Neuronal stem cell (in vitro differentiated cells): ENCODE results near the gene INTS3. TPM values are rescaled to one million over a fixed set of nuclear protein-coding genes. Genes with fewer than 3 reads are reported as not detected.

Experiments
- DNase-seq: peaks from one replicate; pipeline ENCODE4 v3.0.0-alpha.2; 2013; ENCODE audit warnings: low spot score
- H2AFZ ChIP-seq: one replicate; pipeline ENCODE4 v1.6.1; 2013; ENCODE audit warnings: mild to moderate bottlenecking, low read length, inconsistent platforms
- H2AK5ac ChIP-seq: 2 replicates; pipeline ENCODE4 v1.6.1; 2013; ENCODE audit warnings: low read depth, mild to moderate bottlenecking, inconsistent platforms, low read length, moderate library complexity, mixed read lengths
- H2BK120ac ChIP-seq: 2 replicates; pipeline ENCODE4 v1.6.1; 2013; ENCODE audit warnings: low read depth, mild to moderate bottlenecking, inconsistent platforms, low read length, moderate library complexity, mixed read lengths
- H2BK12ac ChIP-seq: one replicate; pipeline ENCODE4 v1.6.1; 2013; ENCODE audit warnings: low read length, inconsistent platforms
- H2BK15ac ChIP-seq: 2 replicates; pipeline ENCODE4 v1.6.1; 2013; ENCODE audit warnings: mild to moderate bottlenecking, low read length, inconsistent platforms, mixed read lengths
- H2BK5ac ChIP-seq: one replicate; pipeline ENCODE4 v1.6.1; 2013; ENCODE audit warnings: inconsistent platforms, mild to moderate bottlenecking, low read length, moderate library complexity
- H3K14ac ChIP-seq: one replicate; pipeline ENCODE4 v1.6.1; 2013; ENCODE audit warnings: low read length, inconsistent platforms
- H3K18ac ChIP-seq: 2 replicates; pipeline ENCODE4 v1.6.1; 2013; ENCODE audit warnings: low read length, inconsistent platforms
- H3K23ac ChIP-seq: 2 replicates; pipeline ENCODE4 v1.6.1; 2013; ENCODE audit warnings: low read depth, mild to moderate bottlenecking, mixed read lengths, low read length, inconsistent platforms; ENCODE audit not compliant: poor library complexity
- H3K27ac ChIP-seq: replicated peaks from 3 replicates; pipeline ENCODE4 v1.5.1; 2013; ENCODE audit warnings: low read length, inconsistent platforms
- H3K27me3 ChIP-seq, 3 experiments: 2 replicates each; pipeline ENCODE4 v1.6.1; 2013; ENCODE audit warnings: low read length in 3 of 3, mild to moderate bottlenecking in 2 of 3, inconsistent platforms in 1 of 3, low read depth in 1 of 3, mixed read lengths in 1 of 3, moderate library complexity in 1 of 3; ENCODE audit not compliant: control insufficient read depth in 3 of 3, insufficient read depth in 3 of 3
- H3K36me3 ChIP-seq, 2 donors: replicated peaks in 1 of 2; 2 replicates each; pipeline ENCODE4 v1.6.1; 2013; ENCODE audit warnings: low read length in 2 of 2; ENCODE audit not compliant: control insufficient read depth in 2 of 2, insufficient read depth in 2 of 2
- H3K4ac ChIP-seq: 2 replicates; pipeline ENCODE4 v1.6.1; 2013; ENCODE audit warnings: inconsistent platforms, mild to moderate bottlenecking, low read length, moderate library complexity
- H3K4me1 ChIP-seq, 2 donors: 1 replicate in 1 of 2; 2 replicates in 1 of 2; pipeline ENCODE4 v1.6.1; 2013; ENCODE audit warnings: low read length in 2 of 2, low read depth in 1 of 2; ENCODE audit not compliant: control insufficient read depth in 2 of 2, insufficient read depth in 1 of 2
- H3K4me2 ChIP-seq: one replicate; pipeline ENCODE4 v1.6.1; 2013; ENCODE audit warnings: mild to moderate bottlenecking, low read length, inconsistent platforms; ENCODE audit not compliant: insufficient read depth, poor library complexity, severe bottlenecking
- H3K4me3 ChIP-seq, 2 donors: 2 replicates each; pipeline ENCODE4 v1.5.1; 2013; ENCODE audit warnings: low read length in 2 of 2, mild to moderate bottlenecking in 2 of 2, inconsistent platforms in 1 of 2, moderate library complexity in 1 of 2
- H3K79me1 ChIP-seq: one replicate; pipeline ENCODE4 v1.6.1; 2013; ENCODE audit warnings: low read depth, mild to moderate bottlenecking, inconsistent platforms, low read length, moderate library complexity
- H3K9ac ChIP-seq: one replicate; pipeline ENCODE4 v1.6.1; 2013; ENCODE audit warnings: mild to moderate bottlenecking, low read depth, low read length, inconsistent platforms; ENCODE audit not compliant: poor library complexity
- H3K9me3 ChIP-seq, 2 donors: replicated peaks in 1 of 2; 2 replicates each; pipeline versions ENCODE3 to v1.6.1; 2013; ENCODE audit warnings: low read length in 2 of 2, mild to moderate bottlenecking in 2 of 2, inconsistent platforms in 1 of 2, low read depth in 1 of 2, mixed read lengths in 1 of 2, moderate library complexity in 1 of 2; ENCODE audit not compliant: control insufficient read depth in 2 of 2, insufficient read depth in 1 of 2
- H4K8ac ChIP-seq: one replicate; pipeline ENCODE4 v1.6.1; 2013; ENCODE audit warnings: low read depth, mild to moderate bottlenecking, inconsistent platforms, low read length, moderate library complexity
- H4K91ac ChIP-seq: one replicate; pipeline ENCODE4 v1.6.1; 2013; ENCODE audit warnings: low read length, low read depth, mild to moderate bottlenecking, inconsistent platforms; ENCODE audit not compliant: poor library complexity
- WGBS, 2 donors: extraction: QIAGEN DNeasy Blood & Tissue Kit; methylation state at CpG; one replicate each; pipeline ENCODE4 v1.1.7; 2013; ENCODE audit warnings: missing lambda C conversion rate in 2 of 2, mixed read lengths in 1 of 2; ENCODE audit not compliant: insufficient read length in 2 of 2, insufficient replicate concordance in 1 of 2; ENCODE audit errors: extremely low coverage in 2 of 2; 5-methylcytosine and 5-hydroxymethylcytosine counted together
- small RNA-seq: library from polyadenylated mRNA; stranded (forward); fragments of <200 nt; extraction: miRNeasy Mini kit (QIAGEN cat#:217004); gene quantifications from one replicate; pipeline ENCODE3, GENCODE V24; 2013; ENCODE audit not compliant: insufficient read depth

Gene INTS3

DNA sequence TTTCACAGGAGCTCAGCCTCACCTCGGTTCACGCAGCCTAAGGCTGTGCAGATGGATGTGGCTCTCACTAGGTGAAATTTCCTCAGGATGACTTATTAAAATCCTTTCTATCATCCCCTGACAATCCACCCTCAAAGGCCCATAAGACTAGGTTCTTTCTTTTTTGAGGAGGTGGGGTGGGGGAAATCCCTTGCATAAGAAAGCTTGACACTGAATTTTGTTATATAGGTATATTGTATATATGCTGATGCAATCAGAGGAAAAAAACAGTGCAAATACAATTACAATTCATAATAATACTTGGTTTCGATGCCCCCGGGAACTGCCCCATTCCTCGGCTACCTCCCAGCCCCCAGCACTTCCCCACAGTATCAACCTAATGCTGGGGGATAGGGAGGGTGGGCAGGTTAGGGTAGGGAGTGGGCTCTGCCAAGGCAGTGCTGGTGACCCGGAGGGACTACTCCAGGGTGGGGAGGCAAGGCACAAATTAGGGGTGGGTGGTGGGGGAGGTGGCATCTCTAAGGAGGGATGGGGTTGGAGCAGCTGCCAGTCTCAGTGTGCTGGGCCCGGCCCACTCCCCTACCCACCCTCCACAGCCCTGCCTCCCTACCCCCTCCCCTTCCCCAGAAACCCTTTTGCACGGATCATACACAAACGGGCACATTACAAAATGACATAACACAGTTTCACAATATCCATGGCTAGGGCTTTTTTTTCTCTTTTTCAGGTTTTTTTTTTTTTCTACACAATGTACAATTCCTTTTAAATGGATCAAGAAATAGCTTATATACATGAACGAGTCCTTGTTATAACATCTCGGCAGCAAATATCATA lies 78.3 kb downstream of the INTS3 start:
- H4K8ac ChIP-seq = no peak overlapping the region
- no peak for DNase-seq
- H3K4me2 ChIP-seq = no peak overlapping the region
- no peak overlapping the region for H2BK12ac ChIP-seq
- no peaks in the 10 kb centered on the region for H3K4me1 ChIP-seq
- H3K18ac ChIP-seq = no peak overlapping the region
- no peak overlapping the region for H4K91ac ChIP-seq
- H2BK120ac ChIP-seq = no peak overlapping the region
- H3K4ac ChIP-seq = no peak overlapping the region
- no peak overlapping the region for H3K27ac ChIP-seq
- no peak overlapping the region for H2BK15ac ChIP-seq
- no peak overlapping the region for H2BK5ac ChIP-seq
- no peak overlapping the region for H2AFZ ChIP-seq
- H3K27me3 ChIP-seq = no peaks in the 10 kb centered on the region
- H2AK5ac ChIP-seq = no peak overlapping the region
- no peak overlapping the region for H3K4me3 ChIP-seq
- WGBS, 2 donors = no CpG with 5 or more reads among the region's 11 CpGs
- H3K14ac ChIP-seq = no peak overlapping the region
- peaks cover 26 to 73% of the 10 kb centered on the region in 2 donors for H3K36me3 ChIP-seq
- no peak overlapping the region for H3K23ac ChIP-seq
- H3K9me3 ChIP-seq = no peaks in the 10 kb centered on the region
- no peaks in the 10 kb centered on the region for H3K79me1 ChIP-seq
- no peak overlapping the region for H3K9ac ChIP-seq

DNA sequence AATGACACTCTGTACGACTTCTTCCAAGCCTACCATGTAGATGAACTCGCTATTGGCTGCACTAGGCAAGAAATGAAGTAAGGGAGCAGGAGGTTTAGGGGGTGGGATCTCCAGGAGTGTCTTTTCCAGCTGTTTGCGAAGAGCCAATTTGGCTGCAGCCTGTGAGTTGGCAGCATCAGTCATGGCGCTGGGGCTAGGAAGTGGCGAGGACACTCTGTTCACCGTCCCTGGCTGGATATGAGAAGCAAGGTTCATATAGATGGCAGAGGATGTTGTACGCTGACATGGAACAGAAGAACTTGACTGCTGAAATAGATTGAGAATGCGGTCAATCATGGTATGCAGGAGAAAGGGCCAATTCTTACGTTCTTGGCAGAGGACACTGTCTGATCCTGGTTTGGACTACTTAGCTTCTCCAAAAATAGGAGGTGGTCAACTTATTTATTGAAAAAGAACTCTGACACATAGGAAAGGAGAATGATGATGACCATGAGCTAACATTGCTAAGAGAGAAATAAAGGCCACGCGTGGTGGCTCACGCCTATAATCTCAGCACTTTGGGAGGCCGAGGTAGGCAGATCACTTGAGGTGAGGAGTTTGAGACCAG lies 88.5 kb downstream of the INTS3 start:
- Histone ChIP-seq H3K9me3 (no peaks in the 10 kb centered on the region), H2BK5ac (no peak overlapping the region), H3K27ac (no peak overlapping the region), H3K14ac (no peak overlapping the region), H3K79me1 (no peaks in the 10 kb centered on the region), H2AFZ (no peak overlapping the region), H3K4ac (no peak overlapping the region), H3K23ac (no peak overlapping the region), H4K91ac (no peak overlapping the region), H3K27me3 (no peaks in the 10 kb centered on the region), H3K18ac (no peak overlapping the region), H2BK12ac (no peak overlapping the region), H3K9ac (no peak overlapping the region), H3K4me2 (no peak overlapping the region), H3K4me1 (no peaks in the 10 kb centered on the region), H4K8ac (no peak overlapping the region), H2BK15ac (no peak overlapping the region), H3K4me3 (no peak overlapping the region), H3K36me3 (peaks cover 42 to 88% of the 10 kb centered on the region in 2 donors), H2BK120ac (no peak overlapping the region), H2AK5ac (no peak overlapping the region)
- no peak for DNase-seq
- no CpG with 5 or more reads among the region's 13 CpGs for WGBS, 2 donors

DNA sequence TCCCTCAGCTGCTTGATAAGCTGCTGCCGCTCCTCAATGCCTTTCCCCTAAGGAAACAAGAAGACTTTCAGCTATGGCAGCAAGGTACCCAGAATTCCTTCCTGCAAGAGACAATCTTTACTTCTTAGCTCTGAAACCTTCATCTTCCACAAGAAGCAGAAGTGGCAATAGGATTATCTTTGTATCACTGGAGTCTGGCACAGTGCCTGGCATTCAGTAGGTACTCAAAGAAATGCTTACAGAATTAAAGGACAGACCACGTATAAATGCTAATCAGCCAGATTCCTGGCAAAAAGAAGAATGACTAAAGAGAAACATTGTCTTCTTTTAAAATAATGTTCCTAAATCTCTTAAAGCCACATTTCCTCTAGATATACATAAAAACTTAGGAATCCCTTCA lies 91.0 kb downstream of the INTS3 start:
- WGBS, 2 donors = no CpG with 5 or more reads among the region's 2 CpGs
- DNase-seq = no peak

More for the DNA sequence above, 91.0 kb downstream of the INTS3 start:
- Histone ChIP-seq H2BK120ac (no peak overlapping the region), H2BK12ac (no peak overlapping the region), H3K27ac (no peak overlapping the region), H4K8ac (no peak overlapping the region), H3K4me1 (no peaks in the 10 kb centered on the region), H3K4me2 (no peak overlapping the region), H3K4ac (no peak overlapping the region), H2BK5ac (no peak overlapping the region), H3K4me3 (no peak overlapping the region), H3K14ac (no peak overlapping the region), H3K27me3 (no peaks in the 10 kb centered on the region), H3K9me3 (no peaks in the 10 kb centered on the region), H3K36me3 (peaks cover 25 to 71% of the 10 kb centered on the region in 2 donors), H2BK15ac (no peak overlapping the region), H2AFZ (no peak overlapping the region), H3K79me1 (no peaks in the 10 kb centered on the region), H4K91ac (no peak overlapping the region), H3K23ac (no peak overlapping the region), H3K9ac (no peak overlapping the region), H3K18ac (no peak overlapping the region), H2AK5ac (no peak overlapping the region)

Small RNAs within 50 kb of the gene (small RNA-seq; reads per million reads assigned to genes)
- not detected for gene MIR8083
- not detected for gene RF00019
- gene RN7SL372P = not detected
